ENCODE results near the gene ADCY5.
"Not testable (repeated sequence)": the region's sequence is repeated elsewhere in the genome, so short reads cannot be mapped to it uniquely, and the experiment has no call there.

ADCY5 gene

DNA sequence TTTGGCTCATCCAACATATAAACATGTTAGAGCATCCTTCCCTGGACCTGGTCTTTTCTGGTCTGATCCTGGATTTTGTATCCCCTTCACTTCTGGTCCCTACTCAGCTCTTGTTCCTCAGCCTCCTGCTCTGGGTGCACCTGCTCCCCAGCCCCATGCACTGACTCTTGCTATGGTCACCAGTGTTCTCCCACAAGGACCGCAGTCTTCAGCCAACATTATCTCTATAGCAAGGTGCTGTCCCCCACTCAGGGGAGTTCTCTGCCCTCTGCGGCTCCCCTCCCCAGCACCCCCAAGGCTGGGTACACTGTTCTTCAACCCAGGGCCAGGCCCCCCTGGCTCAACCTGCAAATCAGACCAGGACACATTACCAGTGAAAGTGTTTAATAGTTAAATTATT is 167.0 kb downstream of the ADCY5 start:
- DNase-seq, result no peak

DNA sequence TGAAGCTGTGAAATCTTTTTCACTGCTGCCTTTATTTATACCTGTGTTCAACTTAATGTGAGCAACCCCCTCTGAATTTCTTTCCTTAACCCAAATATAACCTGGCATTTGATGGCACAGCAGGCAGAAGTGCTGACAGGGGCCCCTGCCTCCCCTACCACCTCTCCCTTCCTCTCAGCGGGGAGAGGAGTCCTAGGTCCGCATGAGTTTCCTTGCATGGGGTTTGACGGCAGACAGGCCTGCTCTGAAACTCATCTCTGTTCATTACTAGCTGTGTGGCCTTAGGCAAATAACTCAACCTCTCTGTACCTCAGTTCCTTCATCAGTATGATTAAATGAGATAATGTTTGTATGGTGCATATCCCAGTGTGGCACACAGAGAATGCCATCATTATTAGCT is 167.5 kb downstream of the ADCY5 start:
- no peak for DNase-seq

DNA sequence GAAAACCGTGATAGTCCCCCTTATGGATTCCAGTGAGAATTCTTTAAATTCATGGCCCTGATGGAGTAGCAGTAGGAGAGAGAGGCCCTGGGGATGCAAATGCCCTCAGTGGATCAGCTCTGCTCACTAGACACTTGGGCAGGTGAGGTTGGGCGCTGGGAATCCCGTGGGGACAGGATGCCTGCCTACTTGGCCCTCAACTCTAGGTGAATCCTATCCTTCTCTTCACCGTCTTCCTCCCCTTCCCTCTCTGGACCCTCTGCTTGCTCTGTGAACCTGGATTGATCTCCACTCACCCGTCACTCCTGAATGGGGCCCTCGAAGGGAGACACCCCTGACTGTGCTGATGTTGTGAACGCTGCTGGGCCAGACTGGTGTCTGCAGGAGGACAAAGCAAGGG is 169.8 kb downstream of the ADCY5 start:
- no peak for DNase-seq

DNA sequence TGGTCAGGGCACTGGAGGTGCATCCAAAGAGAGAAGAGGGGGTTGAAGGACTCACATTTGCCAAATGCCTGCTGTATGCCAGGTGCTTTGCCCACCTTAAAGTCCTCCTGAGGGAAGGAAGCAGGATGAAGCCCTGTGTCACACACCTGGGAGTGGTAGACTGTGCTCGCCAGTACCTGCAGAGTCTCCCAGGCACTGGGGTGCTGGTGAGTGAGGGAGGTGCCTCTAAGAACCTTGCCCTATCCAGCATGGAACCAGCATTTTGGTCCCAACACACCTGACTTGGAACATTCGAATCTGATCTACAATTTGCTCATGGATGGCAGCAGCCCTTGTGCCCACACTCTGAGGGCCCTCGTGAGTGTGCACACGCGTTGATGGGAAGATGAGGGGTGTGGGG is 170.4 kb downstream of the ADCY5 start:
- DNase-seq, result no peak

DNA sequence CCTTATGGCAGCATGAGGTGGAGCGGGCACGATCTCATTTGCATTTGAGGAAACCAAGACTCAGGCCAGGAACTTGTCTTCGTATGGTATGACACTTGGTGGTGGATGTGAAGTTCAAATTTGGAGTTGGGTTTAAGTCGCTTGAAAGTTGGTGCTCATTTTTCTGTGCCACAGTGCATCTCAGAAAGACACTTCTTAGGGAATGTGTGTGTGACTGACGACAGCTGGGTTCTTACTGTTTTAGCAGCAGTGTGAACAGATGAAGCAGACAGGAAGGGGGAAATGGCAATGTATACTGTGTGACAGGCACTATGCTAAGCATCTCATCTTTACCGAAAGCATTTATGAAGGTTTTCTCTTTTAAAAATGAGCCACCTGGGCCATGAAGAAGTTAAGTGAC is 171.8 kb downstream of the ADCY5 start:
- no peak for DNase-seq

DNA sequence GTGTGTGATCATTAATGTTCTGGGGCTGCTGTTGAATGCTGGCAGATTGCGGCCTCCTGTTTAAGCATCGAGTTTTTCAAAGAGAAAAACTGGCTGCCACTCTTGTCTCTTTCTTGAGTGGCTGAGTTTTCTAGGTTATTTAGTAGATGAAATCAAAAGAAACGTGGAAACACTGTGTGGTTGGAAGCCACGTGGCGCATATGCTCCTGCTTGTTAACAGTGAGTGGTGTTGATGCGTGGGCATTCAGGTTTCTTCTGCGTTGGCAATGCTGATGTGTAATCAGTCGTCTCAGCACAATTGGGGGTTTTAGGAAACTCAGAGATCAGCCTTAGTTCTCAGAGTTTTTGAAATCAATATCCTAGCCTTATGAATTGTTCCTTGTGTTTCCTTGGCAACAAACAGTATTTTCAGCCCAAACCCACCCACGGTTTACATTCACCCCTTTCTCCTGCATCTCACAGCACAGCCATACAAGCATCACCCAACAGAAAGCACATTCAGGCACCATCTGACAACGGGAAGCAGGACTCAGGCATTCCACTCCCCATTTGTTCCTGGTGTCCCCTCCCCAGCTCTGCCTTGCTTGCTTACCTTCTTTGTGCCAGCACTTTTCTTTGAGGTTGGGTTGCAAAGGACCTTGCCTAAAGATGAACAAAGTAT is 172.4 kb downstream of the ADCY5 start:
- no peak for DNase-seq

DNA sequence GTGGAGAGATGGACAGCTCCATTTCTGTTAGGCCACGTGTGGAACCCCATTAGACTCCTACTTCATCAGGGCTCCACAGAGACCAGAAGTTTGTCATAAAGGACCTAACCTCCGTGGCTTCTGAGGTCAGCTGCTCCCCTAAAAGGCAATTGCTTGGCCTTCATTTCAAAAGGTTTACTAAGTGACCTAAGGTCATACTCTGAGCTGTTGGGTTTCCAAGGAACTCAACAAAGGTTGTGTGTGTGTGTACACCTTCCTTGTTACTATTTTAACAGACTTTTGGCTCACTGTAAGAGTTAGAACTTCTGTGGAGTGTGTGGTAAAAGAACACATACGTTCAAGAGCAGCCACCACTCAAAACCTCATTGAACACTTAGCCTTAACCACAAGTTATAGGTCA is 173.2 kb downstream of the ADCY5 start:
- DNase-seq, result no peak

DNA sequence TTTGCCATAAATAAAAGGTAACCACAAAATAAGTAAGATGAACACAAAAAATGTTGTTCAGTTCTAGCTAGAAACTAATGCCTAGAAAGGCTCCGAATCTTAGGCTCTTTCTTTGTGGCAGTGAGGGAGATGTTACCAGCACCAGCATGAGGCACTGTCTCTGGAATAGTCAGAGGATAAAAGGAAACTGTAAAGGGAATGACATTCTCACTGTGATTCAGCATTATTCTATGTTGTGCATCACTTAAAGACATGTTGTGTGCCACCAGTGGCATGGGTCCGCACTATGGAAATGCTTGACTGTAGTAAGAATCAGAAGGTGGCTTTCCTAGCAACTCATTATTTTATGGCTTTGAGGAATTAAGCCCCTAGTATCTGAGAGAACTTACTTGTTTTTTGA is 176.3 kb downstream of the ADCY5 start:
- DNase-seq, result no peak

DNA sequence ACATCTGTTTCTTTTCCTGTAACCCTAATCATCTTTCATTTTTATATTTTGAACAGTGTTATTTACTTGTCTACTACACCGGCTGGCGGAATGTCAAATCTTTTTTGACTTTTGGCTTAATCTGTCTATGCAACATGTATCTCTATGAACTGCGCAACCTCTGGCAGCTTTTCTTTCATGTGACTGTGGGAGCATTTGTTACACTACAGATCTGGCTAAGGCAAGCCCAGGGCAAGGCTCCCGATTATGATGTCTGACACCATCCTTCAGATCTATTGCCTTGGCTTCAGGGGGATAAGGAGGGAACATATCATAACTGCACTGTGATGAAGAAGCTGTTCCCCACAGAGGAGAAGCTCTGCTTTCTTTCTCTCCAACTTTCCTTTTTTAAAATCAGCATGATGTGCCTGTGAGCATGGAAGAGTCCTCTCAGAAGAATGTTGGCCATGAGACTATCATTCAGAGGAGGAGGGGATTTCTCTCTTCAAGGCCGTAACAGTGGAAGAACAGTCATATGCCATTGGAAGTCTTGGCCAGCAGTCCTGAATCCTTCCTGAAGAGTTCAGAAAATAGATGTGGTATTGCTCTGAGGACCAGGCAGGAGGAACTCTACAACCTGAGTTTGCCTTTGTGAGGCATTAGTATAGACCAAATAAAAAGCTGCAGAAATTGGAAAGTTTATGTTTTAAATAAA is 177.3 kb downstream of the ADCY5 start:
- no peak for DNase-seq

DNA sequence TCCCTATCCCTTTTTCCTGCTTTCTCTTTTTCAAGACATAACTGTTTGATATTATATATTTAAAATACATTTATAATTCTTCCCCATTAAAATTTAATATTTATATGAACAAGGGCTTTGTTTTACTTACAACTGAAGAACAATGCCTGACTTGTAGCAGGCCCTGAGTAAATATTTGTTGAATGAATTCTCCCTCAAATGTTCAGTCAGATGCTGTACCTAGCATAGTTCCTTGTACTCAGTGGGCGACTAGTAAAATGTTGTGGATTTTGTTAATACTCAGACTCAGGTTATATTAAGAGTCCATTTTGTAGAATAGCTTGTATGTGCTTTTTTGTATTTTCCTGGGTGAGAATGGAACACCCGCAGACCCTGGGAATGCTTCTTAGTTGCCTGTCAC is 178.1 kb downstream of the ADCY5 start:
- no peak for DNase-seq

DNA sequence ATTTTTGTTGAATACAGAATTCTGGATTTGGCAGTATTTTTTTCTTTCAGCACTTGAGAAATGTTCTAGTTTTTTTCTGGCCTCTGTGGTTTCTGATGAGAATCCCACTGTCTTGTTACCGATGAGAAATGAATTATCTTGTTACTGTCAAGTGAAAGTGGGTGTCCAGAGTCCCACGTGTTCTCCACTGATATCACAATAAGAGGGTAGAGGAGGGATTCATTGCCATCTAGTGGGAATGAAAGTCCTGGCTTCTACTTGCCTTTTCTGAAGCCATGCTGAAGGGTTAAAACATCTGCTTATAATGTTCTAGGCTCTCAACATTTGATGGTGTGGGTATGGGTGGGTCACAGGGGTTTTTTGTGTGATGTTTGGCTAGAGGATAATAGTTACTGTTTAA is 181.1 kb downstream of the ADCY5 start:
- DNase-seq, result no peak

DNA sequence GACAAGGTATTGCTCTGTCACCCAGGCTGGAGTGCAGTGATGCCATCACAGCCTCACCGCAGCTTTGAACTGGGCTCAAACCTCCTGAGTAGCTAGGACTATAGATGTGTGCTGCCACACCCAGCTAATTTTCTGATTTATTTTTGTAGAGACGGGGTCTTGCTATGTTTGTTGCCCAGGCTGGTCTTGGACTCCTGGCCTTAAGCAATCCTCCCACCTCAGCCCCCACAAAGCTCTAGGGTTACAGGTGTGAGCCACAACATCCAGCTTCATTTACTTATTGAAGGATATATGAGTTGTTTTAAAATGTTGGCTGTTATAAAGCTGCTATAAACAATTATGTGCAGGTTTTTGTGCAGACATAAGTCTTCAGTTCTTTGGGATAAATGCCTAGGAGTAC is 184.9 kb downstream of the ADCY5 start:
- DNase-seq, result no peak

DNA sequence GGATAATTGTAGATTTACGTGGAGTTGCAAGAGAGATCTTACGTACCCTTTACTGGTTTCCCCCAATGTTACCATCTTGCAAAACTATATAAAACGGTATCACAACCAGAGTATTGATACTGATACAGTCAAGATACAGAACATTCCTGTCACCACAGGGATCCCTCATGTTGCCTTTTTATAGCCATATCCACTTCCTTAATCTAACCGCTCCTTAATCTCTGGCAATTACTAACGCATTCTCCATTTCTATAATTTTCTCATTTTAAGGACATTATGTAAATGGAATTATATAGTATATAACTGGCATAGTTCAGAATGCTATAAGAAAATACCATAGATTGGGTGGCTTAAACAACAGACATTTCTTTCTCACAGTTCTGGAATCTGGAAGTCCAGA is 186.0 kb downstream of the ADCY5 start:
- no peak for DNase-seq

DNA sequence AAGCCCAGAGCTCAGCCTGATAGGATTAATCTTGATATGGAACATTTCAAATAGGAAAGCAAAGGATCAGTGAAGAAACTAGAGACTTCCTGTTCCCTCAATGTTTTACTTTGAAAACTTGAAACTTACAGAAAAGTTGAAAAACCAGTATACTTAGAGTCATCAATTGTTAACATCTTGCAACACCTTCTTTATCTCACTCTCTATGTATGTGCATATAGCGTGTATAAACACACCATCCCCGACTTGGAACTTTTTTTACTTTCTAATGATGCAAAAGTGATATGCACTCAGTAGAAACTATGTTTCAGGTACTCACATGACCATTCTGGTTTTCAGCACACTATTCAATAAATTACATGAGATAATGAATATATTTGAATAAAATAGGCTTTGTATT is 186.7 kb downstream of the ADCY5 start:
- DNase-seq, result no peak

DNA sequence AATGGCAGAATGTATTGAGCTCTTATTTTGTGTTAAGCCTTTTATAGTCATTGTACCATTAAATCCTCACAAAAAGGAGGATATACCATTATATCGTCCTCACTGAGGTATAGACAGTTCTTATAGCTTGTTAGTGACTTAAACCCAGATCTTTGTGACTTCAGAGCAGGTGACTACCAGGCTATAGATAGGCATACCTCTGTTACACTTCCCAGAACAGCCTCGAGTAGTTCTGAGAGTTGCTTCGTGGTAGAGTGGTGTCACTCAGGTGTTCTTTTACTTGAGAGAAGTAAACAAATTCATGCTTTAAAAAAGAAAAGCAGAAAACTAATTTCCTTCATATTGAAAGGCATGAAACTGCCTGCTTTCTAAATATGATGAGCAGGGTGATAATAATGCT is 187.2 kb downstream of the ADCY5 start:
- DNase-seq, result no peak

DNA sequence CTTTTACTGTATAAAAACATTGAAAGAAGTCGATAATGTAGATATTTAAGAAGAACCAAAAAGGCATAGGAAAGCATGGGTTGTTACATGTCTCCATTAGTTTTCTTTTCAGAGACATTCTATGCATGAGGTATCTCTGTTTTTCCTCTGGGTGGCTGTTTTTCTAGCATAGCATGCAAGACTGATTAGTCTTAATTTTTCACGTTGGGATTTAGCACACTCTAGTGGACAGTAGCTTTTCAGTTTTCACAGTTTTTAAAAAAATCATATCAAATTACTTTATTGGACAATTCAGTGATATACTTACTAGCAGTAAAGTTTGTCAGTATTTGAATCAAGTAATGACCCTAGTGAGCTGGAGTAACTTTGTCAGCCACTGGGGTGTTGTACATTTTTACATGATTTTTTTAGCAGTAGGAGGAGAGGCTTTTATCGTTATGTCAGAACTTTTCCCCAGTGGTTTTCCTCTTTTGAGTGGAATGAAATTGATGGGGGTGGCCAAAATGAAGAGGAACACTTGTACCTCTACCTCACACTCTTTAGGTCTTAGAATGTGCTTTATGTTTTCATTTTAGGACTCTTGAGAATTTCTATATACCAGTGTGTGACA is 190.0 kb downstream of the ADCY5 start:
- DNase-seq, result peak; percentile 81

DNA sequence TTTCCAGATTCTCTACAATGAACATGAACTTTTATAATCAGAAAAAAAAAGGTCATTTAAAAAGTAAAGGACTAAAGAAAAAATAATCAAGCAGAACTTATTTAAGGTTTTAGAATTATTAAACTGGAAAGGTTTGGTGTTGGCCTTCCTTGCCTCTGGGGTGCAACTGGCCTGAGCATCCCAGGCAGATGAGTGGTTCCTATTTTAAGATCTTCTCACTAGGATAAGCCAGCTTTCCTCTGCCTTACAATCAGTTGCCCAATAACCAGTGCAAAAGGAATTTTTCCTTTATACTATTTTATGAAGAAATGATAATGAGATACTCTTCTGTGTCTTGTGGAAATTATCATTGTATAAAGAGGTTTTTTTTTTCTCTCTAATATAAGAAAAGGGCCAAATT is 190.5 kb downstream of the ADCY5 start:
- DNase-seq, result no peak

DNA sequence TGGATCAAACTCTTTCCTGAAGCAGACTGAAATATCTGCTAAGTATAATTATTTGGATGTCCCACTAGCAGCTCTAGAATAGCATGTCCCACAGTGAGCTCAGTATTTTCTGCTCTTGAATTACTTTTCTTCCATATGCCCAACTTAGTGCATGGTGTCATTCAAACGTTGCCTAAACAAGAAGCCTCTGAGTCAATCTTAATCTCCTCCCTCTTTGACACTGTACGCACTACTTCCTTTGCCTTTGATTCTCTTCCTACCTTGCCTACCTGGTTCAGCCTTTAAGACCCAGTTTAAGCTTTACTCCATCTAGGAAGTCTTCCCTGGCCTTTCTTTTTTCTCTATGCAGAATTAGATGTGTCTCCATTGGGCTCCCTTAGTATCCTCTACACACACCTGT is 192.6 kb downstream of the ADCY5 start:
- DNase-seq, result no peak

DNA sequence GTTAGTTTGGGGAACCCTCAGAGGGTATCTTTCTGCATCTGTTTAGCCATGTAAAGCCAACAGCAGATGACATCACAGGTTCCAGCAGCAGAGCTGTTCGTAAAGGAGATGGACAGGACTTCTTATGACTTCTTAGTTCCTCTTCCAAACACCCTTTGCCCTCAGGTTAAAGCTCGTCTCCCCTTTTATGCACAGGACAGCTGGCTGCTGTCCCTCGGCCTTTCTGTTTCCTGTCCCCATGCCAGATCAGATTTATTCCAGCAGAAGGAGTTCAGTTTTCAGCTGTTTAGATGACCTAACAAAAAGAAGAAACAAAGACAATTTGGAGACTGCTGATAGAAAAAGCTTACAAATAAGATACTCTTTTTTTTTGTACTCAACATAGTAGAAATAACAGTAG is 202.0 kb downstream of the ADCY5 start:
- DNase-seq, result no peak

DNA sequence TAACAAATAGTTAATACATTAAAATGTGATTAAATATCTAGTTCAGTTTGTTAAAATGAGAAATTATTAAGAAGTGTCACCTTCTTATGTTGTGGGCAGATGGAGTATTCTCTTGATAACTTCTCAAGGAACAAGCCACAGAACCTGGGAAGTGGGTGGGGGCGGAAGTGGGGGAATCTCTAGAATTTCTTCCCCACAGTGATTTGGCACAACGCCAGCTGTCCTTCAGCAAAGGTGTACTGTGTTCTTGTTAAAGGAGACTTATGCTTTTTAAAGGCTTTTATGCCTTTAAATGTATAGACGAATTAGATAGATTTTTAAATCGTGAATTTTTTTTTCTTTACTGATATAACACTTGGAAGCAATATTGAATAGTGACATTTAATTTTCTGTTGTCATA is 204.8 kb downstream of the ADCY5 start:
- DNase-seq, result no peak

DNA sequence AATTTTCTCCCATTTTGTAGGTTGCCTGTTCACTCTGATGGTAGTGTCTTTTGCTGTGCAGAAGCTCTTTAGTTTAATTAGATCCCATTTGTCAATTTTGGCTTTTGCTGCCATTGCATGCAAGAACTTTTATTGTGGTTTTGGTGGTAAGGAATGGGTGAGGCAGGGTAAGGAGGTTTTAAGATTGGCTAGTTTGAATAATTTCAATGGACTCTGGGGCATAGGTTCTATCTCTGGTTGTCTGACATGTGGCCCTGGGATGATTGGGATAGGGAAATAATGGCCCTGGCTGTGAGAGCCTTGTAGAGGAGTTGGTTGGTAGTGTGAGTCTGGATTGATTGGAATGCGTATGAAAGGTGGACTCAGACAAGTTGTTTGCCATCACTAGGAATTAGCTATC is 209.1 kb downstream of the ADCY5 start:
- no peak for DNase-seq

DNA sequence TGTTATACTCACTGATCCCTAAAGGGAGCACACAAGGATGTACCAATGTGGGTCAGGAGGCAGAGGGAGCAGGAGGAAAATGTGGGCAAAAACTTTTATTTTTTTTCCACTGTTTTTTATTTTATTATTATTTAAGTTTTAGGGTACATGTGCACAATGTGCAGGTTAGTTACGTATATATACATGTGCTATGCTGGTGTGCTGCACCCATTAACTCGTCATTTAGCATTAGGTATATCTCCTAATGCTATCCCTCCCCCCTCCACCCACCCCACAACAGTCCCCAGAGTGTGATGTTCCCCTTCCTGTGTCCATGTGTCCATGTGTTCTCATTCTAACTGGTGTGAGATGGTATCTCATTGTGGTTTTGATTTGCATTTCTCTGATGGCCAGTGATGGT is 209.7 kb downstream of the ADCY5 start:
- not testable (repeated sequence) for DNase-seq

DNA sequence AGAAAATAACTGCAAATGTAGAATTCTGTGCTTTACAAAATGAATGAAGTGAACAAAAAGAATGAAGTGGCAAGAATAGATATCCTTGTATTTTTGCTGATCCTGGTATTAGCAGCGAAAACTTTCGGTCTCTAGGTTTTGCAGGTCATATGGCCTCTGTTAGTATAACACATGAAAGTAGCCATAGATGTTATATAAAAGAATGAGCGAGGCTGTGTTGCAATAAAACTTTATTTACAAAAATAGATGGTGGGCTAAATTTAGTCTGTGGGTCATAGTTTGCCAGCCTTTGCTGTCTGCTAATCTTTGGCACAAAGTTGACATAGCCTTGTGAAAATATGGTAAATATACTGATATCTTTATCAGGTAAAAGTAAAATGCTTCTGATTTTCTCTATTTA is 212.0 kb downstream of the ADCY5 start:
- no peak for DNase-seq
